GM21737 (cell line): ENCODE data around the gene C19orf85.
A peak's percentile ranks its signal among the peaks of the same experiment; 100 is the strongest.

Experiments
- ATAC-seq: cut with Tn5 transposase; IDR thresholded peaks from one replicate; pipeline ENCODE4 v1.9.1; 2021; ENCODE audit warnings: mild to moderate bottlenecking, moderate library complexity; ENCODE audit not compliant: unreplicated experiment

The C19orf85 gene

DNA sequence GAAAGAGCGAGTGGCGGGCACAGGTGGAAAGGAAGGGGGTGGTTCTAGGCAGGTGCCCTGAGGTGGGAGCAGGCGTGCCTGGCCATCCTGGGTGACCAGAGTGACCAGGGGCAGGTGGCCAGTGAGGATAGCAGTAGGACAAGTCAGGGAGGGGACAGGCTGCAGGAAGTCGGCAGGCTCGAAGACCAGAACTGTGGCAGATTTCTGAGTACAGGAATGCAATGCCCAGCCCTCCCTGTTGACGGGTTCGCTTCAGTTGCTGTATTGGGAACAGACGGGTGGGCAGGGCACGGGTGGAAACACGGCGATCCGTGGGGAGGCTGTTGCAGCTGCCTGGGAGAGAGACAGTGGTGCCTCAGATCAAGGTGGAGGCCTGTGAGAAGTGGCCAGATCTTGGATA is 13.8 kb upstream of the C19orf85 start:
- no peak for ATAC-seq

DNA sequence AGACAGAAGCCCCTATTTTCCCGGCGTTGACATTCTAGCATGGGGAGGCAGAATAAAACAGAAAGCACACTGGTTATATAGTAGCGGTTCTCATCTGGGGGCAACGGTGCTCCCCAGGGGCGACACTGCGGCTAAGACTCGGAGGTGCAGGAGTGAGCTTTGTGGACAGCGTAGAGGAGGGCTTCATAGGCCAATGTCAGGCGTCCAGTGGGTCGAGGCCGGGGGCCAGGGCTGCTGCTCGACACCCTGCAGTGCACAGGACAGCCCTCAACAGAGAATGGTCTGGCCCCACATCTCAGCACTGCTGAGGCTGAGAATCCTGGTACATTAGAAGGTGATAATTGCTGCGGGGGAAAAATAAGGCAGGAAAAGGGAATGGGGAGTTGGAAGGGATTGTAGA is 13.4 kb upstream of the C19orf85 start:
- no peak for ATAC-seq

GRCh38 chr19:55476100-55476775 is 11.7 kb upstream of the C19orf85 start, which contains the start of gene ZNF628:
ZNF628 (plus strand) TSS chr19:55476617; CDS start chr19:55479911, 3,294 bp downstream.
- peak; percentile 81 for ATAC-seq

- no peak for ATAC-seq
These were observed 10.0 kb upstream of the C19orf85 start for GRCh38 chr19:55474269-55475265.

GRCh38 chr19:55473225-55474012 is 8.9 kb upstream of the C19orf85 start:
- ATAC-seq = no peak

DNA sequence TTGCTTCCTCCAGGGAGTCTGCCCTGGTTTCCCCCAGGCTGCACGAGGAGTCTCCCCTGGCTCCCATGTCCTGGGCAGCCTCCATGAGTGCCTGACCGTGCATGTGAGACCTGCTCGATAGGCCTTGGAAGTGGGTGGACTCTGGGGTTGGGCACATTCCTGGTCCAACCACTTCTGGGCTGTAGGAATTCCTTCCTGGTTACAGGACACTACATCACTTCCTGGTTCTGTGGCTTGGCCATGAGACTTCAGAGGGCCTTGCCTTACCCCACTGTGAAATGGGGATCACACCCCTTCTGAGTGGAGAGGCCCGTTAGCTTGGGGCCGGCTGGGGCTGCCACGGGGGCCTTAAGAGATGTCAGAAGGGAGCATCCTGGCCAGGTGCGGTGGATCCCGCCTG is 7.9 kb upstream of the C19orf85 start:
- ATAC-seq = no peak

DNA sequence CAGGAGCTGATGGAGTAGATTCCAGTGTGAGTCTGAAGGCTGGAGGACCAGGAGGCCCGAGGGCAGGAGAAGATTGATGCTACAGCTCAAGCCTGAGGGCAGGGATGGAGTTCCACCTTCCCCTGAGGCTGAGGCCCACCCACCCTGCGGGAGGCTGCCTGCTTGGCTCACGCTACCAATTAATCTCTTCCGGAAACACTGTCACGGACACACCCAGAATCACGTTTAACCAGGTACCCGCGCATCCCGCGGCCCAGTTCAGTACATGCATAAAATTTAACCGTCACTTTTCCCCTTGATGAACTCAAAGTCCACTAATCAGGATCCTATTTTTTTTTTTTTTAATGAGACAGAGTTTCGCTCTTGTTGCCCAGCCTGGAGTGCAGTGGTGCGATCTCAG is 6.7 kb upstream of the C19orf85 start:
- no peak for ATAC-seq

- no peak for ATAC-seq
These were observed 3.5 kb upstream of the C19orf85 start for GRCh38 chr19:55468054-55468393.

DNA sequence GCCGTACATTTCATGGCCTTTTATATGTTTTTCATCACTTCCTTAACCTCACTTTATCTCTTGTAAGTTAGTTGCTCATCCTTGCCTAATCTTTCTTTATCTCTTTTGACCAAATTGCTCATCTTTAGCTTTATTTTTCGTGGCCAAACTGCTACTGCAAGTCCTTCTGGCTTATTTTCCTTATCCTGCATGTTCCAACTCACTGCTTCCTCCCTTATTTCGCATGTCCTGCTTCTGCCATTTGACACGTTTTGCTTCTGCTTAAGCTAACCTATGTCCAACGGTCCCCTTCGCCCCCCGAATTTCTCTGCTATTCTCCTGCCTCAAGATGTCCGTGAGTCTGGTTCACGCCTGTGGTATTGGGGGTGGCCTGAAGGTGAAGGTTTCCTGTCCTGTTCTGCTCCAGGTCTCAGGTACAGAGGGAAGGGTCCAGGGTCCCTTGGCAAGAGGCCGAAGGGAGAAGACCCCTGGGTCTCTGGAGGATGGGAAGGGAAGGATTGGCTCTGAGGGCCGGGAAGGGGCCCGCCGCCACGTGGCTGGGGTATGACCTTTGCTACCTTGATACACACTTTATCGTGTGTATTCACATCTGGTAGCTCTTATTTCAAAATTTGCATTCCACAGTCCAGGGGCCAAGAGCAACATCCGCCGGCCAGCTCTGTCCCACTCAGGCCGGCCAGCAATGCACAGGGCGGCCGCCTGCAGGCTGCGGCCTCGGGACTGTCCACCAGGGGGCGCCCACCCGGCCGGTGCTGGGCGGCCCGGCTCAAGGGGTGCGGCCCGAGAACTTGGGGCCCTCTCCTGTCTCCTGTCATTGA is 2.9 kb upstream of the C19orf85 start:
- no peak for ATAC-seq

GRCh38 chr19:55466241-55466614 is 1.7 kb upstream of the C19orf85 start:
- ATAC-seq = no peak

DNA sequence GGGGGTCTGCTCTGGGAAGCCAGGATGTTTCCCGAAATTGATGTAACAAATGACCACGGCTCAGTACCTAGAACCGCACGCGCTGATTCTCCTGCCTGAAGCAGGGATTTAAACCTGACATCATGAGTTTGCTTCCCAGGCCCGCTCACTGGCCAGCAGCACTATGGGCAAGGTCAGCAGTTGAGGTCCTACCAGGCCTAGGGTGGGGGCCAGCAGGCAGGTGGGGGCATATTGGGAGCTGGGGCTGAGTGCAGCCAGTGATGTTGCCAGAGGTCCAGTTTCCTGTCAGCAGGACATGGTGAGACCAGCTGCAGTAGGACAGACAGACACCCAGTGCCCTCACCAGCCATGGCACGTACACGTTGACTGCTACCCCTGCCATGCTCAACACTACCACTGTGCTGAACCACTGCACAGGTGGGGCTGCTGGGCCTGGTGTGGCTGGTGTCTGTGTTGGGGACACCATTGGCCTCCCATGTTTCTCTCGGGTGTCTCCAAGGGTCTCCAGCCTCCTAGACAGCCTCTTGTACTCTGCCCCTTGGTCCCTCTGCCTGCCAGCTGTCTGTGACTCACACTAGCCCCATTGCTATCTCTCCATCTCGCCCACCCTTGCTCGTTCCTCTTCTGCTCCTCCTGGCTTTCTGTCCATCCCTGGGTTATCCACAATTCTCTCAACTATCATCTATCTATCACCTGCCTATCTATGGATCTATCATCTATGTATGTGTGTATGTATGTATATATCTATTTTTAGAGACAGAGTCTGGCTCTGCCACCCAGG is 1.1 kb upstream of the C19orf85 start:
- ATAC-seq = no peak

GRCh38 chr19:55464039-55464661 is 401 bp downstream of the C19orf85 start:
- ATAC-seq = no peak

- ATAC-seq = no peak
These were observed 944 bp downstream of the C19orf85 start for GRCh38 chr19:55463583-55464031.

- no peak for ATAC-seq
These were observed 1.8 kb downstream of the C19orf85 start for GRCh38 chr19:55462722-55463121.

GRCh38 chr19:55461974-55462626 is 2.5 kb downstream of the C19orf85 start:
- no peak for ATAC-seq

DNA sequence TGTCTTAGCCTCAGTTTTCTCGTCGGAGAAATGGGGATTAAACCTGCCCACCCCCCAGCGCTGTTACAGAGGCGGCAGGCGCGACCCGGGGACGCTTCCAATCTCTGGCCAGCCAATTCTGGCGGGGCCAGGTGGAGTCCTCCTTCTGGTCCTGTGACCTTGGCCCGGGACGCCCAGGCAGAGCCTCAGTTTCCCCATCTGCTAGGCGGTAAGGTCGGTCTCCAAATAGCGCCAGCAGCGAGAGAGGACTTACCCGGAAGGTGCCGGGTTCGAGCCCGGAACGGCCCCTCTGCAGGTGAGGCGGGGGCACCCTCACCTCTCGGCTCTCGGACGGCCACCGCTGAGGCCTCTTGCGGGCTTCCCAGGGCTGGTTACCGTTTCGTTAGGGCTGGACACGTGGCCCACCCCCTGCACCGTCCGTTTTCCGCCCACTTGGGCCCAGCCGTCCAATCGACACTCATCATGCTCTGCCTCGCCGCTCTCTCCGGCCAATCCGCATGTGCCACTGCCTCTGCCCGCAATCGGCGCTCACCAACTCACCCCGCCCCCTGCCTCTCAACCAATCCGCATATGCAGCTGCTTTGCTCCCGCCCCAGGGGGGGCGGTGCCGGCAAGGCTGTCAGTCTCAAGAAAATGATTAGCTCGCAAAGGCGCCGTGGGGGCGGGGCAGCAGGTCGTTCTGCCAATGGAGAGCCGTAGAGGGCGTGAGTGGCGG is 3.1 kb downstream of the C19orf85 start, which contains the start of gene ISOC2:
Gene ISOC2, minus strand, starts transcription at position 384 of the 715 bp plus-strand sequence. CDS start 5,156 bp downstream, outside the sequence.
- peak; percentile 86 for ATAC-seq

DNA sequence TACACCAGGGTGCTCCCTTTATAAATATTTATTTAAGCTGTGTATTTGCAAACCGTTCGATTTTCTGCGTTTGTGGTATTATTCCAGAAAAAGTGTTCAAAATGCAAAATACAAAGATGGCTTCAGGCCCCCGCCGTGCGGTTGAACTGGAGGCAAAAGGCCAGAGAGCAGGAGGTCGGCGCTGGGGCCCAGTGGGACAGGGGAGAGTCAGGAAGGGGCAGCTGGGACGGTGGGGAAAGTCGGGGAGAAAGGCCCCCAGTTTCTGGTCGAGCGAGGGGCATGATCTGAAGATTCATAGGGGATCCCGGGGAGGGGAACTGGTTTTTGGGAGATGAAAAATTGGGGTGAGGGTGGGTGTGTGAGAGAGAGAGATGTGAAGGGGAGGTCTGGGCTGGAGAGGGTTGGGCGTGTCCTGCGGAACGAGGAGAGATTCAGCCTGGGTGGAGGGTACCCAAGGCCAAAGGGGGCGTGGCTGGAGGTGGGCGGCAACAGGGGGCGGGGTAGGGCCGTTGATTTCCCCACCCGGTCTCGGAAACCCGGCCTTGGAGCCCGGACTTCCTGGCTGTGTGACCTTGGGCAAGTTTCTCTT is 3.8 kb downstream of the C19orf85 start:
- no peak for ATAC-seq
